NCI-H1436 (cell line): ENCODE data around the gene SLC43A3.
A peak's percentile ranks its signal among the peaks of the same experiment; 100 is the strongest.
"Not testable (repeated sequence)": the region's sequence is repeated elsewhere in the genome, so short reads cannot be mapped to it uniquely, and the experiment has no call there.

Source experiments
- DNase-seq: peaks from one replicate; lab custom pipeline; 2025; lab: John Stamatoyannopoulos, UW

The SLC43A3 gene

GRCh38 chr11:57459164-57460021 is 32.5 kb upstream of the SLC43A3 start:
- DNase-seq: no peak

- DNase-seq: peak; percentile 9
Observed at GRCh38 chr11:57458410-57459163, 31.7 kb upstream of the SLC43A3 start.

GRCh38 chr11:57458060-57458409 is 31.1 kb upstream of the SLC43A3 start:
- DNase-seq: no peak

- DNase-seq: no peak
Observed at GRCh38 chr11:57457643-57458023, 30.7 kb upstream of the SLC43A3 start.

- peak; percentile 57 for DNase-seq
Observed at GRCh38 chr11:57456960-57457642, 30.2 kb upstream of the SLC43A3 start.

GRCh38 chr11:57453543-57454177 is 26.7 kb upstream of the SLC43A3 start:
- no peak for DNase-seq

GRCh38 chr11:57446055-57446454 is 19.1 kb upstream of the SLC43A3 start:
- no peak for DNase-seq

- not testable (repeated sequence) for DNase-seq
Observed at GRCh38 chr11:57445122-57445394, 18.1 kb upstream of the SLC43A3 start.

- no peak for DNase-seq
Observed at GRCh38 chr11:57444362-57445121, 17.6 kb upstream of the SLC43A3 start.

- no peak for DNase-seq
Observed at GRCh38 chr11:57440744-57441414, 14.0 kb upstream of the SLC43A3 start.

- DNase-seq: no peak
Observed at GRCh38 chr11:57439786-57440185, 12.9 kb upstream of the SLC43A3 start.

- no peak for DNase-seq
Observed at GRCh38 chr11:57438345-57439285, 11.7 kb upstream of the SLC43A3 start.

GRCh38 chr11:57436031-57436430 is 9.1 kb upstream of the SLC43A3 start:
- no peak for DNase-seq

GRCh38 chr11:57434640-57435546 is 8.0 kb upstream of the SLC43A3 start:
- DNase-seq: no peak

GRCh38 chr11:57432714-57433163 is 5.8 kb upstream of the SLC43A3 start:
- DNase-seq: no peak

GRCh38 chr11:57432149-57432561 is 5.2 kb upstream of the SLC43A3 start:
- DNase-seq: no peak

- DNase-seq: no peak
Observed at GRCh38 chr11:57430952-57431351, 4.0 kb upstream of the SLC43A3 start.

- DNase-seq: no peak
Observed at GRCh38 chr11:57429946-57430345, 3.0 kb upstream of the SLC43A3 start.

- no peak for DNase-seq
Observed at GRCh38 chr11:57428643-57429042, 1.7 kb upstream of the SLC43A3 start.
